Non-pigmented ciliary epithelial cell (primary cell): Measurements from ENCODE around the gene HS3ST4.

Experiments
- DNase-seq: peaks from one replicate; pipeline ENCODE4 v3.0.0-alpha.2; 2010; ENCODE audit warnings: low read depth

Gene HS3ST4

GRCh38 chr16:25691519-25692091, at the start of gene HS3ST4:
HS3ST4 (plus strand) TSS chr16:25691959.
- no peak for DNase-seq

DNA sequence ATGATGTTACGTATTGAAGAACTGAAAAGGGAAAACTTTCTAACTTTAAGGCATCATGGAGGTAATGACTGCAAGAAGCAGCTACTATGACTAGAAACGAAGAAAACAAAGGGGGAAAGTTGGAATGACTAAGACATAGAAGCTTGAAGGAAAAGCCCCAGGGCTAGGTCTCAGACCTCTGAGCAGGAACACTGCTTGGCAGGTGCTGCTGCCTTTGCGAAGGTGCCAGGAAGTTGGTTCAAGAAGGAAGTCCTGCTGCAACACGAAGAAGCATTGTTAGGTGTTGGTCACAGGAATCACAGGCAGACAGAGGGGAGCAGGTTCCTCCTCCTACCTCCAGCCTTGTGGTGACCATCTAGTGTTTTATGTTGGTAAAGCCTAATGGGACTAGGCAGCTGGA, 48.1 kb upstream of the HS3ST4 start:
- DNase-seq: no peak

GRCh38 chr16:25656639-25657038, 35.1 kb upstream of the HS3ST4 start:
- no peak for DNase-seq

GRCh38 chr16:25676820-25677219, 14.9 kb upstream of the HS3ST4 start:
- no peak for DNase-seq

GRCh38 chr16:25679511-25679910, 12.2 kb upstream of the HS3ST4 start:
- no peak for DNase-seq

- DNase-seq: no peak
Observed at GRCh38 chr16:25689137-25689836, 2.5 kb upstream of the HS3ST4 start.

- DNase-seq: no peak
Observed at GRCh38 chr16:25690552-25691143, 1.1 kb upstream of the HS3ST4 start.

DNA sequence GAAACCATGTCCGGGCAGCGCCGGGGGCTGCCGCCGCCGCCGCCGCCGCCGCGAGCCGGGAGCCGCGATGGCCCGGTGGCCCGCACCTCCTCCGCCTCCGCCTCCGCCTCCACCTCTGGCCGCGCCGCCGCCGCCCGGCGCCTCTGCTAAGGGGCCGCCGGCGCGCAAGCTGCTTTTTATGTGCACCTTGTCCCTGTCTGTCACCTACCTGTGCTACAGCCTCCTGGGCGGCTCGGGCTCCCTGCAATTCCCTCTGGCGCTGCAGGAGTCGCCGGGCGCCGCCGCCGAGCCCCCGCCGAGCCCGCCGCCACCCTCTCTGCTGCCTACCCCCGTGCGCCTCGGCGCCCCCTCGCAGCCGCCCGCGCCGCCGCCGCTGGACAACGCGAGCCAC, 587 bp downstream of the HS3ST4 start:
- no peak for DNase-seq

DNA sequence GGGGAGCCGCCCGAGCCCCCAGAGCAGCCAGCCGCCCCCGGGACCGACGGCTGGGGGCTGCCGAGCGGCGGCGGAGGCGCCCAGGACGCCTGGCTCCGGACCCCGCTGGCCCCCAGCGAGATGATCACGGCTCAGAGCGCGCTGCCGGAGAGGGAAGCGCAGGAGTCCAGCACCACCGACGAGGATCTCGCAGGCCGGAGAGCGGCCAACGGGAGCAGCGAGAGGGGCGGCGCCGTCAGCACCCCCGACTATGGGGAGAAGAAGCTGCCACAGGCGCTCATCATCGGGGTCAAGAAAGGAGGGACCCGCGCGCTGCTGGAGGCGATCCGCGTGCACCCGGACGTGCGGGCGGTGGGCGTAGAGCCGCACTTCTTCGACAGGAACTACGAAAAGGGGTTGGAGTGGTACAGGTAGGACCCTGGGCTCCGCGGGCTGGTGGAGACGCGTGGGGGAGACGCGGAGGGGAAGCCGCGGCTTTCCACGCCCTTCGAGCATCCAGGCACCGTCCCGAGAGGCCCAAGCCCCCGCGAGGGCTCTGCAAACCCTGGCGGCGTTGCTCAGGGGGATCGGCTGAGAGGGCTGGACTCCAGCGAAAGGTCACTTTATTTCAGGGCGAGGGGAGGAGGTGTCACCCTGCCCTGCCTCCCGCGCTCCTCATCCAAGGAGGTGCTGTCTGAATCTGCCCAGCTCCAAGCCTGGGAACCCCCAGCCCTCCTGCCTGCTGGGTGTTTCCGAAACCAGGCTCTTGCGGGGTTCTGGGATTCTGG, 1.2 kb downstream of the HS3ST4 start:
- DNase-seq: no peak

DNA sequence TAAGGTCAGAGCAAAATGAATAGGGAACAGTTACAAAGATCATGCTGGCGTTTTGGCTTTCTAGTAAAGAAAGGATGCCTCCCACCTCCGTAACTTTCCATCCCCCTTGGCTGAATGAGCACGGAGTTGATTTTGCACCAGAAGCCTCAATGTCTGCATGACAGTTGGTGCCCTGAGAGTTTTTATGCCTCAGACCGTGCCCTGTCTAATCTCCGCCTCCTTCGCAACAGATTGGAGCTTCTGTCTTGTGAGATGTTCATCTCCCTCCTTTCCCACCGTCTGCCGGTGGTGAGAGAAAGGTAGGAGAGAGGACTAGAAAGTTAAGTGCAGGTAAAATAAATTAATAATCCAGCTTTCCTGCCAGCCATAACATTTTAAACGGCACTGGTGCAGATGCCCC, 1.9 kb downstream of the HS3ST4 start:
- DNase-seq: no peak

- DNase-seq: no peak
Observed at GRCh38 chr16:25699069-25699468, 7.3 kb downstream of the HS3ST4 start.

- no peak for DNase-seq
Observed at GRCh38 chr16:25700547-25700946, 8.8 kb downstream of the HS3ST4 start.

- no peak for DNase-seq
Observed at GRCh38 chr16:25707553-25707952, 15.8 kb downstream of the HS3ST4 start.

- DNase-seq: no peak
Observed at GRCh38 chr16:25707982-25708583, 16.3 kb downstream of the HS3ST4 start.

GRCh38 chr16:25709213-25709612, 17.5 kb downstream of the HS3ST4 start:
- DNase-seq: no peak

DNA sequence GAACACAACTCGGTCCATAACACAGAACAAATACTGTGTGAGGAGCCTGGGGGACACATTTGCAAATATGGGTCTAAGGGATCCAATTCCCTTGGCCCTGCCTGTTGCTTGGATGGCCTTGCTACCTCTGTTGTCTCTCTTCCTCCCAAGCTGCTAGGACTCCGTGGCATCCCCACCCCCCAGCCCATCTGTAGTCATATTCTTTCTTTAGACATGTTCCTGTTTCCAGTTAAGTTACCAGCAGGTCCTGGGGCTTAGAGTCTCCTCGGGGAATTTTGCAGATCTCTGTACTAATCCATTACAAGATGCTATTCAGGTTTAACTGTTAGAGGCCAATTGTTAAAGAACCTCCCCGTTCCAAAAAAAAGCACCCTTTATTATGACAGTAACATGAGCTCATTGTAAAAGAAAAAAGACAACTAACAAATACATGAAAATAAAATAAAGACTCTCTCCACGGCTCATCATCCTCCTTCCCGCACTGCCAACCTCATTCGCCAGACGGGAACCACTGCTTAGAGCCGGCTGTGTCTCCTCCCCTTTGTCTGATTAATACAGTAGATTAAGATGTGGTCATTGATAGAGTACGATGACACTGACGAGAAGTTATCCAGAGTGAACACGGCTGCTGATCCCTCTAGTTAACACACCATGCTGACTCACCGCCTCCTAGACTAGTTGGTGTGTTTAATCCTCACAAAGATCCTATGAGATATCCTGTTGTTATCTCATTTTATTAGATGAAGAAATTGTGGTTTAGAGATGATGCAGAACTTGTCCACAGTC, 22.2 kb downstream of the HS3ST4 start:
- DNase-seq: no peak

DNA sequence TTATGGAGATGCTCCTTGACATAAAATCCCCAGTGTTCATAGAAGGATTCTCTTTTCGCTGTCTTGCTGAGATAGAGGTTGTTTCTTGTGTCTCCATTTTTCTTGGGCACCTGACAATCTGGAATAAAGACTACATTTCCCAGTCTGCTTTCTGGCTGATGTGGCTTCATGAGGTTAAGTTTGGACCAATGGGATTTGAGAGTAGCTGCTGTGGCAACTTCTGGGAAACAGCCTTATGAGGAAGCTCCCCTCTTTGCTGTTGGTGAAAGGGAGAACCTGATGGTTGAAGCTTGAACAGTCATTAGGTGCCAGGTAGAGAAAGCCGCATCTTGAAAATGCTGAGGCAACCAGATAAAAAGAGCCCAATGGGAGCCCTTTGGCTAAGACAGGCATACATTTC, 24.4 kb downstream of the HS3ST4 start:
- DNase-seq: no peak

- no peak for DNase-seq
Observed at GRCh38 chr16:25721439-25721838, 29.7 kb downstream of the HS3ST4 start.

GRCh38 chr16:25726430-25727098, 34.8 kb downstream of the HS3ST4 start:
- no peak for DNase-seq

DNA sequence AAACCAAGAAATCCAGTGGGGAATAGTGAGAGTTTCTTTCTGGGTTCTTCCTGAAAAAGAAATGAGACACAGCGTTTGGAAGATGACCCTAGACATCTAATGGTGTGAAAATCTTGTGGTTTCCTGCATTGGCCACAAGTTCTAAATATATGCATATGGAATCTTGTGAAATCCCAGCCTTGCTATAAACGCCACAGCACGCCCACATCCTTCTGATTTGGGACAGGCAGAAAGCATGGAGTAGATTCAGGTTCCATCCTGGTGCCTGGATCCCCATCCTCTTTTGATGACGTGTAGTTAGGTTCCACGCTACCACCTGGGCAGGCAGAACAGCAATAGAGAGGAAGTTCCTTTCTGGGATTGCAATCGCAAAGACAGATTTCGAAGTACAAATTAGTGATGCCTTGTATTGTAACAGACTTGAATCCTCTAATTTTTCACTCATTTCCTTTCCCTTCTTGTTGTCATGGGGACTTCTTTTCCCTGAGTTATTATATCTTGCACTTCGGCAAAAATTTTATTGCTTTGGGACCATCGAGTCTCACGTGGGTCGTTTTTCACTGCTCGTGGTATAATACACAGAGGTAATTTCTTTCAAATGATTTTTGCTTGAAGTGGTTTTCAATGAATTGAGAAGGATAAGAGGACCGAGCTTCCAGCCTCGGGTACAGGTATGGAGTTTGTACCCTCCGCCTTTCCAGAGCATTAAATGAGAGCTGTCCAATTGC, 37.6 kb downstream of the HS3ST4 start:
- DNase-seq: no peak
